Parathyroid adenoma (tissue), 2 donors: ENCODE results near the gene DNM3.

ENCODE experiments used
- H2AFZ ChIP-seq: fragments of 300-600 bp; sonication (generic); one replicate; pipeline ENCODE4 v1.7.0; 2017; ENCODE audit warnings: antibody characterized with exemption, mild to moderate bottlenecking
- H3K27ac ChIP-seq: fragments of 300-600 bp; sonication (generic); one replicate; pipeline ENCODE4 v1.7.0; 2017
- H3K27me3 ChIP-seq: fragments of 300-600 bp; sonication (generic); one replicate; pipeline ENCODE4 v1.7.0; 2017; ENCODE audit warnings: low read length; ENCODE audit not compliant: control insufficient read depth, insufficient read depth
- H3K36me3 ChIP-seq: fragments of 300-600 bp; sonication (generic); one replicate; pipeline ENCODE4 v1.7.0; 2017; ENCODE audit warnings: low read length; ENCODE audit not compliant: control insufficient read depth, insufficient read depth
- H3K4me1 ChIP-seq: fragments of 300-600 bp; sonication (generic); one replicate; pipeline ENCODE4 v1.7.0; 2017; ENCODE audit warnings: control low read depth
- H3K4me2 ChIP-seq: fragments of 300-600 bp; sonication (generic); one replicate; pipeline ENCODE4 v1.7.0; 2017; ENCODE audit warnings: low read length
- H3K4me3 ChIP-seq: fragments of 300-600 bp; sonication (generic); one replicate; pipeline ENCODE4 v1.7.0; 2017; ENCODE audit warnings: low read depth, low read length
- H3K79me2 ChIP-seq: fragments of 300-600 bp; sonication (generic); one replicate; pipeline ENCODE4 v1.7.0; 2017; ENCODE audit warnings: control low read depth
- H3K9ac ChIP-seq: fragments of 300-600 bp; sonication (generic); one replicate; pipeline ENCODE4 v1.7.0; 2017; ENCODE audit warnings: mild to moderate bottlenecking
- H3K9me3 ChIP-seq: fragments of 300-600 bp; sonication (generic); one replicate; pipeline ENCODE4 v1.7.0; 2017; ENCODE audit warnings: low read length; ENCODE audit not compliant: control insufficient read depth
- TF ChIP-seq, protein P1 (sequence below): fragments of 300-600 bp; sonication (generic); IDR thresholded peaks from one replicate; pipeline ENCODE4 v1.7.0; 2017; ENCODE audit warnings: antibody characterized with exemption, mild to moderate bottlenecking
- donor health status: primary hyperparathyroidism.

DNM3 gene

DNA sequence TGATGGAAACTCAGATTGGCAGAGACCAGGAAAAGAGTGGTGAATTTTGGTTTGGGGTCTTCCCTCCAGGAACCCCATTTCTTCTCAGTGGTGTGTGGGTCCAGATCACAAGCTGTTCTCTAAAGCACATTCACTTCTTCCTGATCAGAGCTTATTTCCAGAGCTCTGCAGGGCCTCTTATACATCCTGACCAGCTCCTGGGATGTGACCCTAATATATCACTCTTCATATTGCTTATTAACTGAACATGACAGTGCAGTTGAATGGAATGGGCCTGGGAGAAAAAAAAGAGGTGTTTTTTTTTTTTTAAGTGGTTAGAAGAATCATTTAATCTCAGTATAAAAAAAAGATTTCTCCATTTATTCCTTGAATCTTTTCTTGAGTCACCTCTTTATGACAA lies 29.6 kb upstream of the DNM3 start:
- Histone ChIP-seq H3K9me3 (no peaks in the 10 kb centered on the region), H3K9ac (no peak overlapping the region), H3K4me2 (no peak overlapping the region), H3K79me2 (no peaks in the 10 kb centered on the region), H3K4me3 (no peak overlapping the region), H3K27me3 (no peaks in the 10 kb centered on the region), H3K27ac (no peak overlapping the region), H2AFZ (no peak overlapping the region), H3K4me1 (no peaks in the 10 kb centered on the region), H3K36me3 (no peaks in the 10 kb centered on the region)
- TF ChIP-seq, protein P1, sequence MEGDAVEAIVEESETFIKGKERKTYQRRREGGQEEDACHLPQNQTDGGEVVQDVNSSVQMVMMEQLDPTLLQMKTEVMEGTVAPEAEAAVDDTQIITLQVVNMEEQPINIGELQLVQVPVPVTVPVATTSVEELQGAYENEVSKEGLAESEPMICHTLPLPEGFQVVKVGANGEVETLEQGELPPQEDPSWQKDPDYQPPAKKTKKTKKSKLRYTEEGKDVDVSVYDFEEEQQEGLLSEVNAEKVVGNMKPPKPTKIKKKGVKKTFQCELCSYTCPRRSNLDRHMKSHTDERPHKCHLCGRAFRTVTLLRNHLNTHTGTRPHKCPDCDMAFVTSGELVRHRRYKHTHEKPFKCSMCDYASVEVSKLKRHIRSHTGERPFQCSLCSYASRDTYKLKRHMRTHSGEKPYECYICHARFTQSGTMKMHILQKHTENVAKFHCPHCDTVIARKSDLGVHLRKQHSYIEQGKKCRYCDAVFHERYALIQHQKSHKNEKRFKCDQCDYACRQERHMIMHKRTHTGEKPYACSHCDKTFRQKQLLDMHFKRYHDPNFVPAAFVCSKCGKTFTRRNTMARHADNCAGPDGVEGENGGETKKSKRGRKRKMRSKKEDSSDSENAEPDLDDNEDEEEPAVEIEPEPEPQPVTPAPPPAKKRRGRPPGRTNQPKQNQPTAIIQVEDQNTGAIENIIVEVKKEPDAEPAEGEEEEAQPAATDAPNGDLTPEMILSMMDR: no peak

DNA sequence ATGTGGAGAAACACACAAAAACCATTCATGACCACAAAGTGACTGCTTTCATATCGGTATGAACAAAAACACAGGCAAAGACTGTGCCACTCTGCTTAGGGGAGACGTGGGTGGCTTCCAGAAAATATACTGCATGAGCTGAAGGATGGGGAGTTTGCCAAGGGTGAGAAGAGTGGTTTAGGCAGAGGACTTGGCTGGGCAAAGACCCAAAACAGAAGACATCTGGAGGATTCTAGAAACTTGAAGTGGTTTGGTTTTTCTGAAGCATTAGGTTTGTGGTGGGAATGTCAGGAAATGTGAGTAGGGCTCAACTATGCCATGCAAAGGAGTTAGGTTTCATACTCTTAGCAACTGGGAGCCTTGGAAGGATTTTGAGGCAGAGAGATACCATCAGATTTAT lies 26.6 kb upstream of the DNM3 start:
- H3K27ac ChIP-seq: no peak overlapping the region
- TF ChIP-seq, protein P1: no peak
- no peaks in the 10 kb centered on the region for H3K27me3 ChIP-seq
- no peaks in the 10 kb centered on the region for H3K79me2 ChIP-seq
- no peak overlapping the region for H3K9ac ChIP-seq
- H3K4me2 ChIP-seq: no peak overlapping the region
- no peak overlapping the region for H2AFZ ChIP-seq
- no peaks in the 10 kb centered on the region for H3K4me1 ChIP-seq
- no peak overlapping the region for H3K4me3 ChIP-seq
- H3K9me3 ChIP-seq: no peaks in the 10 kb centered on the region
- H3K36me3 ChIP-seq: no peaks in the 10 kb centered on the region

DNA sequence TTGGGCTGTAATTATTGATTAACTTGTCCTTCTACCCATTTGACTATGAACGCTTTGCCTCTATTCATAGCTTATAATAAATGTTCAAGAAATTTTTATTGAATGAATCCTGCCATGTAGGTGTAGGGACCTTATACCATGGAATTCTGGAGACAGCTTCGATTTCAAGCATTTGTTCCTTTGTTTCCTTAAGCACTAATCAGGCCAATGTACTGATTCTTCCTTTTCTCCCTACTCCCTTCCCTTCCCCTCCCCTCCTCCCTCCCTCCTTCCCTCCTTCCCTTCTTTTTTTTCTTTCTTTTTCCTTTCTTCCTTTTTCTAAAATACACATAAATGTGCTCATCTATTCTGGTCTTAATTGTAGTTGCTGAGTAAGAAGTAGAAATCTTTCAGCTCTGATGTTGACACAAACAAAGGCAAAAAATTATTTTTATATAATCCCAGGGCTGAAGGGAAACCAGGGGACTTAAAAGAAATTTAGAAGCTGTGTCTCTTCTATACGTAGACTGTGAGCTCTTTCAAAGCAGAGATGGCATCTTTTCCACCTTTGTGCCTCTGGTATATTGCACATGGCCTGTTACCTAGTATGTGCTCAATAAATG lies 24.9 kb upstream of the DNM3 start:
- no peak overlapping the region for H3K4me2 ChIP-seq
- no peak overlapping the region for H3K27ac ChIP-seq
- no peaks in the 10 kb centered on the region for H3K27me3 ChIP-seq
- TF ChIP-seq, protein P1: no peak
- no peak overlapping the region for H3K4me3 ChIP-seq
- H3K36me3 ChIP-seq: no peaks in the 10 kb centered on the region
- H3K9ac ChIP-seq: no peak overlapping the region
- H3K79me2 ChIP-seq: no peaks in the 10 kb centered on the region
- H3K9me3 ChIP-seq: no peaks in the 10 kb centered on the region
- no peaks in the 10 kb centered on the region for H3K4me1 ChIP-seq
- H2AFZ ChIP-seq: no peak overlapping the region

DNA sequence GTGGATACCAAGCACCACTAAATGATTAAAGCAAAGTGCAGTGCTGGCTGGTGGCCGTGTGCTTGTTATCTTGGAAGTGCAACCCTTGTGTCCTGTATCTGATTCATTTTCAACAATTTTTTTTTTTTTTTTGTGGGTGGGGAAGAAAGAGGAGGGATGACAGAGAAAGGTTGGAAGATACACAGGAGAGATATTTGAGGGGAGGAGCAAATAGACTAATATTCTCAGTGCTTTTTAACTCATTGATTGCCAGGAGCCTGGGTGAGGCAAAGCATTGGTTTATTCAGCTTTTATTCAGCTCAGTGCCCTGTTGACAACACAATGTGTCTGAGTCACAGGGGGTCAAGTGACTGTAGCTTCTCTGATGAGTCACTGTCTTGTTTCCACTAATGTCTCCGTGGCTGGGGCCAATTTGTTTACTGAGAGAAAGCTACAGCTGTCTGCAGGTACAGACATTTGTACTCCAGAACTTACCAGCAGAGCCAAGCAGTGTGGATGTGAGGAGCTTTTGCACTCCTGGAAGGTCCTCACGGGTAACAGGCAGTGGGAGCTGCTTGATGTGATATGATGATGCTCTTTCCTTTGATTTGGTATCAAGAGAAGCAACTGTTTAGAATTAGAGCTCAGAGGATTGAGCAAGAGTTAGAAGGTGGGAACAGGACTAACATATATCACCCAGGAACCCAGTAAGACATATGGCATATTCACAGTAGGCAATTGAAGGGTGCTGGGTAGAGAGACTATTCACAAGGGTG lies 23.6 kb upstream of the DNM3 start:
- H3K4me1 ChIP-seq: no peaks in the 10 kb centered on the region
- no peak overlapping the region for H3K4me3 ChIP-seq

More for the DNA sequence above, 23.6 kb upstream of the DNM3 start:
- TF ChIP-seq, protein P1: no peak
- H3K79me2 ChIP-seq: no peaks in the 10 kb centered on the region
- no peak overlapping the region for H2AFZ ChIP-seq
- H3K9me3 ChIP-seq: no peaks in the 10 kb centered on the region
- H3K9ac ChIP-seq: no peak overlapping the region
- H3K27ac ChIP-seq: no peak overlapping the region
- no peaks in the 10 kb centered on the region for H3K36me3 ChIP-seq
- H3K4me2 ChIP-seq: no peak overlapping the region
- no peaks in the 10 kb centered on the region for H3K27me3 ChIP-seq
